ENCODE data around the gene APOBEC3B. TPM values are rescaled to one million over a fixed set of nuclear protein-coding genes. Genes with fewer than 3 reads are reported as not detected.
"Not testable (repeated sequence)": the region's sequence is repeated elsewhere in the genome, so short reads cannot be mapped to it uniquely, and the experiment has no call there.

Gene APOBEC3B
- total RNA-seq, 1 donor from 2014 or later, result 3.1 TPM

- DNase-seq, result no peak
Measured at GRCh38 chr22:38997518-38997917, 15.4 kb downstream of the APOBEC3B start.

DNA sequence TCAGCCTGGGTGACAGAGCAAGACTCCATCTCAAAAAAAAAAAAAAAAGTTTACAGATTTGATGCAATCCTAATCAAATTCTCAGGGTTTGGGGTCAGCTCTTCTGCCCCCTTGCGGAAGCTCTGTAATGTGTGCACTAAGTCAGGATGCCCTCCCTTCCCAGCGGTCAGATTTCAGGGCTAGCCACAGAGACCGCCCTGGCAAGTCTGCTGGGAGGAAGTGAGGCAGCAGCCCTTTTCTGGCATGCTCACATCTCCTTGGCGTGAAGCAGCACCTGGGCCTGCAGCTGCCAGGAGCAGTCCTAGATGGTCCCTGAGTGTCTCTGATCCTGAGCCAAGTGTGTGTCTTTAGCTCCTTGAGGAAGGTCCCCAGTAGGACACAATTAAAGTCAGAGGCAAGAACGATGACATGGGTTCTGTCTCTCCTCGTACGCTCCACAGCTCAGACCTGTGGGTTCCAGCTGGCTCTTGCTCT lies 21.1 kb downstream of the APOBEC3B start:
- peak; percentile 30 for DNase-seq

- no peak for DNase-seq
Measured at GRCh38 chr22:39007177-39007576, 25.0 kb downstream of the APOBEC3B start.

GRCh38 chr22:39008271-39008850 lies 26.2 kb downstream of the APOBEC3B start:
- not testable (repeated sequence) for DNase-seq

GRCh38 chr22:39010946-39011345 lies 28.8 kb downstream of the APOBEC3B start:
- DNase-seq, result no peak

- DNase-seq, result no peak
Measured at GRCh38 chr22:39012533-39013511, 30.7 kb downstream of the APOBEC3B start.

GRCh38 chr22:39013561-39013941 lies 31.4 kb downstream of the APOBEC3B start:
- not testable (repeated sequence) for DNase-seq

DNA sequence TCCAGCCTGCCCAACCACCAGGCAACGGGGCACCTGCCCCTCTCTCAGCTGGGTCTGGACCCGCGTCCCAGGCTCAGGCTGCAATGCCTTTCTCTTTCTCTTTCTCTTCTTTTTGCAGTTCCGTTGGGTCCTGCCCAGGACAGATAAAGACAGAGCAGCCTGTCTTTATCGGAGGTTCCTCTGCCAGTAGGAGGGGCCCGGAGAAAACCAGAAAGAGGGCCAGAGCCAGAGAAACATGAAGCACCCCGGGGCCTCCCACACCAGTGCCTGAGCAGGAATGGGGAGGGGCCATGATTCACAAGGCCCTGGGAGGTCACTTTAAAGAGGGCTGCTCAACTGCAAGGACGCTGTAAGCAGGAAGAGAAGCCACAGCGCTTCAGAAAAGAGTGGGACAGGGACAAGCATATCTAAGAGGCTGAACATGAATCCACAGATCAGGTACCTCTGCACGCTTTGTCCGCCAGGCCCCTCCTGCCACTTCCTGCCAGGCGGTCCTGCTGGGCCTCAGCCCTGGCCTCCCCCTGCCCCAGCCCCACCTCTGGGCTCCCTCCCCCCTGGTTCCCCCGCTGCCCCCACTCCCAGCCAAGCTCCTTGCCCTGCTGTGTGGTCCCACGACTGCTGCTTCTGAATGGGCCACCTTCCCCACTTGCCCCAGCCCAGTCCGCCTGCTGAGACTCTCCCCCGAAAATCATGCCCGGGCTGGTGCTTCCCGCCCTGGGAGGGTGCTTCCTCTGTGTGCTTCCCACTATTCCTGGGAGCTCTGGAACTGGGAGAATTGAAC lies 32.0 kb downstream of the APOBEC3B start, which contains the start of gene APOBEC3C:
TSS of gene APOBEC3C (plus strand) at position 316 of the 781 bp plus-strand sequence. CDS start at position 422, 106 bp downstream.
- peak; percentile 48 for DNase-seq

- DNase-seq, result not testable (repeated sequence)
Measured at GRCh38 chr22:39014723-39015121, 32.6 kb downstream of the APOBEC3B start.

GRCh38 chr22:39016592-39016991 lies 34.4 kb downstream of the APOBEC3B start:
- no peak for DNase-seq

DNA sequence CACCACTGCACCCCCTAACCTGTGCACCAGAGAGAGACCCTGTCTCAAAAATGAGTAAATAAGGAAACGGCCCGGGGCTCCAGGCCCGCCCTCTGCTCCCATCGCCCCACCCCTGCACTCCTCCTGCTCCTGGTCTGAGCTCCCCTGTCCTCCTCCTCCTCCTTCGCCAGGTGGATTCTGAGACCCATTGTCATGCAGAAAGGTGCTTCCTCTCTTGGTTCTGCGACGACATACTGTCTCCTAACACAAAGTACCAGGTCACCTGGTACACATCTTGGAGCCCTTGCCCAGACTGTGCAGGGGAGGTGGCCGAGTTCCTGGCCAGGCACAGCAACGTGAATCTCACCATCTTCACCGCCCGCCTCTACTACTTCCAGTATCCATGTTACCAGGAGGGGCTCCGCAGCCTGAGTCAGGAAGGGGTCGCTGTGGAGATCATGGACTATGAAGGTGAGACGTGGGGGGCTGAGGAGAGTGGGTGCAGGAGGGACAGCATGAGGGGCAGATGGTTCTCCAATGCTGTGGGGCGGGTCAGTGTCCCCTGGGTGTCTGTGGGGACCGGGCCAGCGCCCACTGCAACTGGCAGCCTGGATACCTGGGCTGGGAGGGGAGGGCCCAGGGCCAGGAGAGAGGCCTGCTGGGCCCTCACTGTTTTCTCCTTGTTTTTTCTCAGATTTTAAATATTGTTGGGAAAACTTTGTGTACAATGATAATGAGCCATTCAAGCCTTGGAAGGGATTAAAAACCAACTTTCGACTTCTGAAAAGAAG lies 35.6 kb downstream of the APOBEC3B start:
- no peak for DNase-seq

- not testable (repeated sequence) for DNase-seq
Measured at GRCh38 chr22:39020021-39020651, 38.0 kb downstream of the APOBEC3B start.

GRCh38 chr22:39021552-39022250 lies 39.6 kb downstream of the APOBEC3B start:
- no peak for DNase-seq

DNA sequence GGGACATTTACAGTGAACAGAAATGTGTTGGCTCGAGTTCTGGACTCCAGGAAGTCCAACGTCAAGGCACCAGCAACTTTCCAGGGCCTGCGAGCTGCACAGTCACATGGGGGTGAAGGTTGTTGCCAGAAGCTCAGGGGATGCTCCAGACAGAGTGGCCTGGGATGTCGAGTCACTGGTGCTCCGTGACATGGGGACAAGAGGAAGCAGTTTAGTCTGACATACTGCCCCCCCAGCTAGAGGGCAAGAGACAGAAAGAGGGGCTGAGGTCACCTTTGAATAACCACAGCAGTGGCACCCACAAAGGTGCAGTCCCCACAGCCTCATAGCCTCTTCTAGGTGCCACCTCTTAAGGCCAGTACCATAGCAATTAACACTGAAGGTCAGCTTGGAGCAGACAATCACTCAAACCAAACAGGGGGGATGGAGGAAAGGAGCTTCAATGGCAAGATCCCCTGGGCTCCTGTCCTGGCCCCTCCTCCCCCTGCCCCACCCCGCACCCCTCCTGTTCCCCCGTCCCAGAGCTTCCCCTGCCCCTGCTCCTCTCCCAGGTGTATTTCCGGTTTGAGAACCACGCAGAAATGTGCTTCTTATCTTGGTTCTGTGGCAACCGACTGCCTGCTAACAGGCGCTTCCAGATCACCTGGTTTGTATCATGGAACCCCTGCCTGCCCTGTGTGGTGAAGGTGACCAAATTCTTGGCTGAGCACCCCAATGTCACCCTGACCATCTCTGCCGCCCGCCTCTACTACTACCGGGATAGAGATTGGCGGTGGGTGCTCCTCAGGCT lies 42.6 kb downstream of the APOBEC3B start:
- no peak for DNase-seq

- DNase-seq, result no peak
Measured at GRCh38 chr22:39026509-39027150, 44.5 kb downstream of the APOBEC3B start.

GRCh38 chr22:39027717-39028116 lies 45.6 kb downstream of the APOBEC3B start:
- DNase-seq, result no peak

- DNase-seq, result no peak
Measured at GRCh38 chr22:39028281-39028680, 46.1 kb downstream of the APOBEC3B start.

- no peak for DNase-seq
Measured at GRCh38 chr22:39029227-39029626, 47.1 kb downstream of the APOBEC3B start.

DNA sequence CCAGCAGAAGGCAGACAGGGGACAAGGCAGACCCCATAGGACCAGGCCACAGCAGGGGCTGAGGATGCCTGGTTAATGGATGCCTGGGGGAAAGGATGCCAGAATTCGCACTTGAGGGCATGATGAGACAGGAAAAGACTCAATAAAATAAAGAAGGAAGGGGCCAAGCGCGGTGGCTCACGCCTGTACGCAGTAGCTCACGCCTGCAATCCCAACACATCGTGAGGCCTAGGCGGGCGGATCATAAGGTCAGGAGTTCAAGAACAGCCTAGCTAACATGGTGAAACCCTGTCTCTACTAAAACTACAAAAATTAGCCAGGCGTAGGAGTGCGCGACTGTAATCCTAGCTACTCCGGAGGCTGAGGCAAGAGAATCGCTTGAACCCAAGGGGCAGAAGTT lies 48.6 kb downstream of the APOBEC3B start:
- DNase-seq, result no peak
